Measurements from ENCODE around the gene SPAG6.

GRCh38 chr10:22463255-22463654 is 118.0 kb downstream of the SPAG6 start:
- no peak for TF ChIP-seq MAX (IDR thresholded peaks at IDR 0.05)
- no peak for TF ChIP-seq YY1 (IDR thresholded peaks at IDR 0.05)
- no peak for TF ChIP-seq FOXA1 (IDR thresholded peaks at IDR 0.05)

Data from liver (tissue), 1 donor.